OCI-LY1 (cell line): ENCODE measurements around the gene NOTO.

Experiments
- EZH2 ChIP-seq: fragments of 200-600 bp; sonication (generic), shearing (Covaris generic); IDR thresholded peaks from 2 replicates; pipeline ENCODE4 v1.8.0; 2017; ENCODE audit warnings: borderline replicate concordance, mixed run types, mild to moderate bottlenecking, antibody characterized with exemption, low read length, moderate library complexity, mixed read lengths
- TF ChIP-seq, protein P1 (sequence below): fragments of 200-600 bp; sonication (generic), shearing (Covaris generic); IDR thresholded peaks from 2 replicates; pipeline ENCODE4 v1.5.1; 2017; ENCODE audit warnings: mild to moderate bottlenecking, antibody characterized with exemption, low read length, moderate library complexity, mixed read lengths

DNA sequence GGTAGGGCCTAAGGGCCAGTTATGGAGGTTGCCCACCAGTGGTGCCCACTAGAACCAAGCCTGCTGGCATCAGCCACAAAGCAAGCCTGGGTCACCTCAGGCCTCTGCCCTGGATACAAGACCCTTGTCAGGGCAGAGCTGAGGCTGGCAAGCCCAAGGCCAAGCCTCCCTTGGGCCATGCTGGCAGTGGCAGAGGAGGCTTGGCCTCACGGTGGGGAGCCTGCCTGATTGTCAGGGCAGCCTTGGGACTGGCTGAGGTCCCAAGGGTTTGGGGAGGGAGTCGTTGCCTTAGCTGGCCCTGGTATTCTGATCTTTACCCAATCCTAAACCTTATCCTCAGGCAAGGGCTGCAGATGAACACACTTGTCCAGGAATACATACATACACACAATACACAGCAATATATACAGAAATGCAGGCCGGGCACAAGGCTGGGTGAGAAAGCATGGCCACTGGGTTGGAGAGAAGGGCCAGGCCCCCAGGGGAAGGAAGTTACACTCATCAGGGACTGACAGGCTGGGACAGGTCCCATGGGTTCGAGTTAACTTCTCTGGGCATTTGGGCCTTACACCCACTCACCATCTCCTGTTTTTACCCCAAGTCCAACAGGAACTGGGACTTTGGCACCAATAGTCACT lies 52.8 kb downstream of the NOTO start:
- TF ChIP-seq, protein P1, sequence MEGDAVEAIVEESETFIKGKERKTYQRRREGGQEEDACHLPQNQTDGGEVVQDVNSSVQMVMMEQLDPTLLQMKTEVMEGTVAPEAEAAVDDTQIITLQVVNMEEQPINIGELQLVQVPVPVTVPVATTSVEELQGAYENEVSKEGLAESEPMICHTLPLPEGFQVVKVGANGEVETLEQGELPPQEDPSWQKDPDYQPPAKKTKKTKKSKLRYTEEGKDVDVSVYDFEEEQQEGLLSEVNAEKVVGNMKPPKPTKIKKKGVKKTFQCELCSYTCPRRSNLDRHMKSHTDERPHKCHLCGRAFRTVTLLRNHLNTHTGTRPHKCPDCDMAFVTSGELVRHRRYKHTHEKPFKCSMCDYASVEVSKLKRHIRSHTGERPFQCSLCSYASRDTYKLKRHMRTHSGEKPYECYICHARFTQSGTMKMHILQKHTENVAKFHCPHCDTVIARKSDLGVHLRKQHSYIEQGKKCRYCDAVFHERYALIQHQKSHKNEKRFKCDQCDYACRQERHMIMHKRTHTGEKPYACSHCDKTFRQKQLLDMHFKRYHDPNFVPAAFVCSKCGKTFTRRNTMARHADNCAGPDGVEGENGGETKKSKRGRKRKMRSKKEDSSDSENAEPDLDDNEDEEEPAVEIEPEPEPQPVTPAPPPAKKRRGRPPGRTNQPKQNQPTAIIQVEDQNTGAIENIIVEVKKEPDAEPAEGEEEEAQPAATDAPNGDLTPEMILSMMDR: no peak
- TF ChIP-seq EZH2: no peak
